ENCODE results near the gene RPUSD2. TPM values are rescaled to one million over a fixed set of nuclear protein-coding genes. Genes with fewer than 3 reads are reported as not detected.

RPUSD2 gene
- total RNA-seq, 1 donor from 2014 or later: 6.4 TPM

- DNase-seq (no peak), ATAC-seq (no peak)
- TF ChIP-seq, protein P1, sequence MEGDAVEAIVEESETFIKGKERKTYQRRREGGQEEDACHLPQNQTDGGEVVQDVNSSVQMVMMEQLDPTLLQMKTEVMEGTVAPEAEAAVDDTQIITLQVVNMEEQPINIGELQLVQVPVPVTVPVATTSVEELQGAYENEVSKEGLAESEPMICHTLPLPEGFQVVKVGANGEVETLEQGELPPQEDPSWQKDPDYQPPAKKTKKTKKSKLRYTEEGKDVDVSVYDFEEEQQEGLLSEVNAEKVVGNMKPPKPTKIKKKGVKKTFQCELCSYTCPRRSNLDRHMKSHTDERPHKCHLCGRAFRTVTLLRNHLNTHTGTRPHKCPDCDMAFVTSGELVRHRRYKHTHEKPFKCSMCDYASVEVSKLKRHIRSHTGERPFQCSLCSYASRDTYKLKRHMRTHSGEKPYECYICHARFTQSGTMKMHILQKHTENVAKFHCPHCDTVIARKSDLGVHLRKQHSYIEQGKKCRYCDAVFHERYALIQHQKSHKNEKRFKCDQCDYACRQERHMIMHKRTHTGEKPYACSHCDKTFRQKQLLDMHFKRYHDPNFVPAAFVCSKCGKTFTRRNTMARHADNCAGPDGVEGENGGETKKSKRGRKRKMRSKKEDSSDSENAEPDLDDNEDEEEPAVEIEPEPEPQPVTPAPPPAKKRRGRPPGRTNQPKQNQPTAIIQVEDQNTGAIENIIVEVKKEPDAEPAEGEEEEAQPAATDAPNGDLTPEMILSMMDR (IDR thresholded peaks at IDR 0.05): no peak
- no peaks in the 10 kb centered on the region for H3K36me3 ChIP-seq
- H3K4me3 ChIP-seq: no peak overlapping the region
- H3K27ac ChIP-seq: no peak overlapping the region
- intact Hi-C loops (cut with DNase I): no loop called here
- H3K4me1 ChIP-seq: no peaks in the 10 kb centered on the region
- no peaks in the 10 kb centered on the region for H3K27me3 ChIP-seq
- H3K9me3 ChIP-seq: no peaks in the 10 kb centered on the region
These were observed 34.7 kb upstream of the RPUSD2 start for GRCh38 chr15:40534371-40534770.

DNA sequence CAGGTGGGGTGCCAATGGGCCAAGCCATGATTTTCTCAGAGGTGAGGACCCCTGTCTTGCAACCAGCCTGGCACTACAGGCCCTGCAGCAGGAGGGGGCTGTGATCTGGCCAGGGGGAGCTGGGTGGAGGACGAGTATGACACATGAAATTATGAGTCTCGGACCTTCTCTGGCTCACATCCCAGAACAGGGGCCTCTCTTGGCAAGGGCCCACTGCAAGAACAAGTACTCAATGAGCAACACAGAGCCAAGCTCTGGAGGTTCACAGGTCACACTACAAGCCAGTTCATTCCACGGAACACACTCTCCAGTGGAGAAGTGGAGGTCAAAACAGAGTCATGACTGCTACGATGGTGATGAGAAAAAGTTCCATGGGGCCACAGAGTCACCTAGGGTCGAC lies 32.6 kb upstream of the RPUSD2 start:
- H3K27me3 ChIP-seq: no peaks in the 10 kb centered on the region
- TF ChIP-seq, protein P1 (IDR thresholded peaks at IDR 0.05): no peak
- no peak for DNase-seq
- no peak overlapping the region for H3K27ac ChIP-seq
- no peaks in the 10 kb centered on the region for H3K4me1 ChIP-seq
- H3K9me3 ChIP-seq: no peaks in the 10 kb centered on the region
- intact Hi-C loops (cut with DNase I): no loop called here
- no peak for ATAC-seq
- H3K4me3 ChIP-seq: no peak overlapping the region
- H3K36me3 ChIP-seq: no peaks in the 10 kb centered on the region

DNA sequence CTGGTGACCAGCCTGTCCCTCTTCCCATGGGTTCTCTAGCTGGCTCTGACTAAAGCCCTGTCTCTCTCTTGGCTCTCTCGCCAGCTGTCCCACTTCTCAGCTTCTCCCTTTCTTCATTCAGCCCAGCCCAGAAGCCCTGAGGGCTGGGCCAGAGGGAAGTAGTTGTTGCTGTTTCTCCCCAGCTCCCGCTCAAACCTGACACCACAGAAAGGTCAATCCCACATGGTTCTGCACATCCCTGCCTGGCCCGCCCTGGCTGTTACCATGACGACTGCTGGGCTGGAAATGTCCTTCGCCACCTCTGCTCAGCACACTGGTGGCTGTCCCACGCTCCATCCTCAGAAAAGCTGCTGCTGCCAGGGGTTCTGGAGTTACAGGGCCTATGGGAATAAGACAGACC lies 30.1 kb upstream of the RPUSD2 start:
- Histone ChIP-seq H3K9me3 (no peaks in the 10 kb centered on the region), H3K27me3 (no peaks in the 10 kb centered on the region), H3K27ac (no peak overlapping the region), H3K36me3 (no peaks in the 10 kb centered on the region), H3K4me3 (no peak overlapping the region), H3K4me1 (no peaks in the 10 kb centered on the region)
- ATAC-seq: no peak
- DNase-seq: no peak
- TF ChIP-seq, protein P1 (IDR thresholded peaks at IDR 0.05): no peak
- intact Hi-C loops (cut with DNase I): no loop called here

GRCh38 chr15:40543082-40543481 lies 26.0 kb upstream of the RPUSD2 start:
- DNase-seq (no peak), ATAC-seq (no peak)
- intact Hi-C loops (cut with DNase I): no loop called here
- no peaks in the 10 kb centered on the region for H3K9me3 ChIP-seq
- H3K27me3 ChIP-seq: no peaks in the 10 kb centered on the region
- no peaks in the 10 kb centered on the region for H3K4me1 ChIP-seq
- H3K27ac ChIP-seq: no peak overlapping the region
- peaks cover 1% of the 10 kb centered on the region for H3K36me3 ChIP-seq
- TF ChIP-seq, protein P1 (IDR thresholded peaks at IDR 0.05): no peak
- H3K4me3 ChIP-seq: no peak overlapping the region

GRCh38 chr15:40543631-40544294 lies 25.3 kb upstream of the RPUSD2 start:
- H3K9me3 ChIP-seq: no peaks in the 10 kb centered on the region
- intact Hi-C loops (cut with DNase I): no loop called here
- no peak overlapping the region for H3K4me3 ChIP-seq
- H3K4me1 ChIP-seq: no peaks in the 10 kb centered on the region
- H3K36me3 ChIP-seq: peaks cover 7% of the 10 kb centered on the region
- TF ChIP-seq, protein P1 (IDR thresholded peaks at IDR 0.05): no peak
- DNase-seq: no peak
- ATAC-seq: no peak
- H3K27me3 ChIP-seq: no peaks in the 10 kb centered on the region
- no peak overlapping the region for H3K27ac ChIP-seq

DNA sequence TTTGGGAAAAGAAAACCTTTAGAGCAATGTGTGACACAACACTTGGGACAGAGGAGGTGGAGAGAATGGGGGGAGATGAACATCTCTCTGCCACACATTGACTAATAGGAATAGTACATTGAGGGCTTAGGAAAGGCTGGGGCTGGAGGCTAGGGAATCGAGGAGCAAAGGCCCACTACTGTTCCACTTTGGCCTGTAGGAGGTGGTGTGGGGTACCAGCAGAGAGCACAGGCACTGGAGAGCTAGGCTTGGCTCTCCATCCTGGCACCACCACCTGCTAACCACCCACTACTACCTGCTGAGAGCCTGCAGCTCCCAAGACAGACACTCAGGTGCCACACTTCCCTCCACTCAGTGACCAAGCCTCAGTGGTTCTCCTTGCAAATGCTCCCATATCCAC lies 23.6 kb upstream of the RPUSD2 start:
- DNase-seq: no peak
- TF ChIP-seq, protein P1 (IDR thresholded peaks at IDR 0.05): no peak
- Histone ChIP-seq H3K9me3 (no peaks in the 10 kb centered on the region), H3K4me1 (no peaks in the 10 kb centered on the region), H3K27ac (no peak overlapping the region), H3K27me3 (no peaks in the 10 kb centered on the region), H3K4me3 (no peak overlapping the region), H3K36me3 (peaks cover 12% of the 10 kb centered on the region)
- no peak for ATAC-seq
- intact Hi-C loops (cut with DNase I): no loop called here

Measured in upper lobe of right lung (tissue), 1 donor.